ENCODE data around the gene CMIP.

Gene CMIP

DNA sequence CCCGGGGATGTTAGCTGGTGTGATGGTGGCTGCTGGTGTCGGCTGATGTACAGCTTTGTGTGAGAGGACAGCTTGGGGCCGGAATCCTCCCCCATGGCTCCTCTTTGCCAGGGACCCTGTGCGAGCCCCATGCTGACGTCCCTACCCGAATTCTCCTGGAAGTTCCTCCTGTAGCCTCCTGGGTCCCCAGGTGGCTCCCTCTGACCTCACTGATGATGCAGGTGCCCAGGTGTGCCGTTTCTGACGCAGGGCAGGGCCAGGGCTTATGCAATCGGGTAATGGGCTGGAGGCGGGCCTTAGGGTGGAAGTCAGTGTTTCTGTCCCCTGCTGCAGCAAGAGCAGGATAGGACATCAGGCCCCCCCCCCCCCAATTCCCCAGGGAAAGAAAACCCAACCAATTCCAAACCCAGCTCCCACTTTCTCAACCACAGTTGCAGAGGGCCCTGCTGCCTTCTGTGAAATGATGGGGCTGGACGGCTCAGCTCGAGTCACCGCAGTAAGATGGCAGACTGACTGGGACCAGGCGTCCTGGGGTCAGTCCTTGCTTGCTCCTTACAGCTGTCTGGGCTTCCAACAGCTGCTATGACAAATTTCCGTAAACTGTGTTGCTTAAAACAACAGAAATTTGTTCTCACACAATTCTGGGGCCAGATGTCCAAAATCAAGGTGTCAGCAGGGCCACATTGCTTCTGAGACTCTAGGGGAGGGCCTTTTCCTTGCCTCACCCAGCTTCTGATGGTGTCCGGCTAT lies 195.5 kb downstream of the CMIP start:
- DNase-seq (ENCODE audit: low spot score): no peak

DNA sequence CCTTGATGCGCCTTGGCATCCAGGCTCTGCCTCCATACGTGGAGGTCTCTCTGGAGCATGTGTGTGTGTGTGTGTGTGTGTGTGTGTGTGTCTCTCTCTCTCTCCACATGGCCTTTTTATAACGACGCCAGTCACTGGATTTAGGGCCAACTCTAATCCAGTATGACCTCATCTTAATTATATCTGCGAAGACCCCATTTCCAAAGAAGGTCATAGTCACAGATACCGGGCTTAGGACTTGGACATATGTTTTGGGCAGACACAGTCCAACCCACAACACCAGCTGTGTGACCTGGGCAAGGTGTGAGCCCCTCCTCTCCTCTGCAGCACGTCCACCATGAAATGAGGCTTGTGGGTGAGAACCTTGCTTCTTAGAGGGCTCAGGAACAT lies 196.1 kb downstream of the CMIP start:
- DNase-seq (ENCODE audit: low spot score): no peak

DNA sequence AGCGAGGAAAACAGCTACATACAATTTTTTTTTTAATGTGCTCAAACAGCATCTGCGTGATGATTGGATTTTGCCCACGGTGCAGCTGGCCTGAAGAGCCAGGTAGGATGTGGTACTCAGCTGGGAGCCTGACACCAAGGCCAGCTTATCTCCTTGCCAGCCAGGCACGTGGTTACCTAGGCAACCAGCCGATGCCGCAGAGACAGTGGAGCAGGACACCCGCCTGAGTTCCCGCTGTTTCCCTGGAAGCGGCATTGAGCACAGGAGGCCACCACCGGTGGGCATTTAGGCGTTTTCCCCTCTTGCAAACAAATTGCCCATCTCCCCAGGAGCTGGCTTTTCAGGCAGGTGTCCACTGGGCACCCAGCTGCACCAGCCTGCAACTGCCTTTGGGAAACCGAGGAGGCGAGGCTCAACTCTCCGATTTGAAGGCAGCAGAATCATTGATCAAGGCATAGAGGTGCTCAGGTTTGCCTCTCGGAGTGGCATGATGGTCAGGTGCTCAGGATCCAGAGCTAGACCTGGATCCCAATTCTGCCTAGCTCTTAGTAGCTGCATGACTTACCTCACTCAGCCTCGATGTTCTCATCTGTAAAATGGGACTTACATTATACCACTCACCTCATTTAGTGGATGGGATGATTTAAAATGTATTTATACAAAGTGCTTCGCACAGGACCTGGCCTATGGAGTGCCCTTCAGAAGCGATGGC lies 196.9 kb downstream of the CMIP start:
- peak; percentile 68 for DNase-seq (ENCODE audit: low spot score)

DNA sequence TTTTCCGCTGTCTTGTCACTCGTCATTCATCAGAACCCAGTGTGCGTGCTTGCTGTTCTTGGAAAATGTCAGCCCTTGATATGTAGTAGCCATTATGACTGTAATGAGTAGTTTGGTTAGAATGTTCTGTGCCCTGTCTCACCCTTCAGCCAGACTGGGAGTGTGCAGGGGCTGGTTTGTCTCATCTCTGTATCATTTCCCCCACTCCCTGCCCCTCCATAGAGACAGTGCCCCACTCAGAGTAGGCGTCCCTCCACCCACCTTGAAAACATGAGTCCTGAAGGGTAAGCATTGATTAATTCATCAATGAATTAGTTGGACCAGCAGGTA lies 197.5 kb downstream of the CMIP start:
- DNase-seq (ENCODE audit: low spot score): no peak

DNA sequence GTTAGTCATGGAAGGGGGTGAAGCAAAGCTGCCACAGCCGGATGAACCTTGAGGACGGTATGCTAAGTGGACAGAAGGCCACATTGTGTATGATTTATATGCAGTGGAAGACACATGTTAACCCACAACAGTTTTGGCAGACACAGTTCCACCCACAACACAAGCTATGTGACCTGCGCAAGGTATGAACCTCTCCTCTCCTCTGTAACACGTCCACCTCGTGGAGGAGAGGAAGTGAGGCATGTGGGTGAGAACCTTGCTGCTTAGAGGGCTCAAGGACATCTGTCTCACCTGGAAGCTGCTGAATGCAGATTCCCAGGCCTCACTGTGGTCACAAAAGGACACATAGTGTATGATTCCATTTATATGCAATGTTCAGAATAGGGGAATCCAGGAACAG lies 198.3 kb downstream of the CMIP start:
- DNase-seq (ENCODE audit: low spot score): no peak

DNA sequence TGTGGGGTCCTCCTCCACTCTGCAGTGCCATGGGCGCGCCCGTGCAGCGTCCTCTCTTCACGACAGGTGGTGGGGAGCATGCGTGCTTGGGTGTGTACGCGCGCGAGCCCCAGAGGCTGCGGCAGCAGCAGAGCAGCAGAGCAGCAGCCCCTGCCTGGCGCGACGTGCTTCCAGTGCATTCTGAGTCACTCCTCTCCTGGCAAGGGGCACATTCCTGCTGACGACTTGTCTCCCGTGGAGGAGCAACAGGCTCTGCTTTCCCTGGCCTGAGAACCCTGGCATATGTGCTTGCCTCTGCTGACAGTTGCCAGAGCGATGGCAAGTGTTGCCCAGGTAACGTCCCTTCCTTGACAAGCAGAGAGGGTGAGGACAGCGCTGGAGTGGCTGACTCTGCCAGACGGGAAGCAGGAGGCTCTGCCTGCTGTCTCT lies 200.7 kb downstream of the CMIP start:
- DNase-seq (ENCODE audit: low spot score): no peak

DNA sequence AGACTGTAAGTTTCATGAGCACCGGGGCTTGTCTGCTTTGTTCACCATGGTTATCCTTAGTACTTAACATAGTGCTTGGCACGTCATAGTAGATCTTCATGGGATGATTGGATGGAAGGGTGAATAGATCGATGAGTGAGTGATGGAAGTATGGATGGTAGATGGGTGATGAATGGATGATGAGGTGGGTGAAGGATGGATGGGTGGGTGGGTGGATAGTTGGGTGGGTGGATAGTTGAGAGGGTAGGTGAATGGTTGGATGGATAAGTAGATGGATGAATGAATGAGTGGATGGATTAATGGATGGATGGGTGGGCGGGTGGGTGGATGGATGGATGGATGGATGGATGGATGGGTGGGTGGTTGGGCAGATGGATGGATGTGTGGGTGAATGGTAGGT lies 201.3 kb downstream of the CMIP start:
- no peak for DNase-seq (ENCODE audit: low spot score)

DNA sequence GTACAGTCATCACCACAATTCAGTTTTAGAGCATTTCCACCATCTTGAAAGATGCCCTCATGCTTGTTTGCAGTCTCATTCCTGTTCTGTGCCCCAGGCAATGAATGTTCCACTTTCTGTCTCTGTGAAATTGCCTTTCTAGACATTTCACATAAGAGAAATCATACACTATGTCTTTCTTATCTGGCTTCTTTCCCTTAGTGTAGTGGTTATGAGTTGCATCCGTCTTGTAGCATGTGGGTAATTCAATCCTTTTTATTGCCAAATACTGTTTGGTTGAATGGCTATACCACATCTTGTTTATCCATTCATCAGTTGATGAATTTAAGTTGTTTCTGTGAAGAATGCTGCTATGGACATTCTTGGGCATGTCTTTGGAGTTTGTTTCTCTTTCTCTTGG lies 202.0 kb downstream of the CMIP start:
- DNase-seq (ENCODE audit: low spot score): no peak

DNA sequence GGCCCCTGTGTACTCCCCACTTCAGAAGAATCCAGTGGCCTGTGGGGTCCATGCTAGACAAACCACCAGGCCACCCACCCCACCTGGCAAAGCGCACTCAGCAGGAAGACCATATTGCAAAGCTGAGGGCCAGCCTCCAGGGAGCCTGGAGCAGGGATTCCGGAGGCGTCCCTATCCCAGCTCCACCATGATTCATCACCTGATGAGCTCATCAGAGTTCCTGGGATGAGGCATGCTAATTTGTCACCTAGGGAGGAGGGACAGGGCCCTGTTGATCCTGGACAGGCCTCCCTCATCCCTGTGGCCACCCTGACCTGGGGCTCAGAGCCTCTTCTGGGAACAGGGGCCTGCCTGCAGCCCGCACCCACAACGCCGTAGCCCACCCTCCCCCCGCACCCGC lies 202.9 kb downstream of the CMIP start:
- no peak for DNase-seq (ENCODE audit: low spot score)

DNA sequence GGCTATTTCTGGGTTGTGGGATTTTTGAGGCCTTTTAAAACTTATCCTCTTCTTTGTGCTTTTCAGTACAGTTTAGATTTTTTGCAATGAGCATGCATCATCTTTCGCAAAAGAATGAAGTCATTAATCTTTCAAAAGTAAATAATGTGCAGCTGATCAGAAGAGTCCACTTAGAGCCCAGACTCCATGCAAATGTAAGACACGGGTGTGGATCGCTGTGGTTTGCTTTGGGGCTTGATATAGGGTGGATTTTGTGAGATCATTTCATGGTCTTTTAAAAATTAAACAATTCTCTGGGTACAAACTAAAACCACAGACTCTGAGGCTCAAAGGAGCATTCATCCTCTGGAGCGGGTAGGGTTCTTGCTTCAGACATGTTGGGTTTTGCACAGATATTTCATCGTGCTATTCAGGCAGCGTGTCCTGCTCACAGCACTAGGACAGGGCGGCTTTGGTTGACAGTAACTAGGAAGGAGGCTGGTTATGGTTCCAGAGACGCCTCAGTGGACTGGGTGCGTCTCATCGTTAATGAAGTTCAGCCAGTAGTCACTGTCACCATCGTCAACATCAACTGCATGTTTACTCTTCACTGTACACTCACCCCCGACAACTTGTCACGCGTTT lies 205.1 kb downstream of the CMIP start:
- DNase-seq (ENCODE audit: low spot score): no peak

DNA sequence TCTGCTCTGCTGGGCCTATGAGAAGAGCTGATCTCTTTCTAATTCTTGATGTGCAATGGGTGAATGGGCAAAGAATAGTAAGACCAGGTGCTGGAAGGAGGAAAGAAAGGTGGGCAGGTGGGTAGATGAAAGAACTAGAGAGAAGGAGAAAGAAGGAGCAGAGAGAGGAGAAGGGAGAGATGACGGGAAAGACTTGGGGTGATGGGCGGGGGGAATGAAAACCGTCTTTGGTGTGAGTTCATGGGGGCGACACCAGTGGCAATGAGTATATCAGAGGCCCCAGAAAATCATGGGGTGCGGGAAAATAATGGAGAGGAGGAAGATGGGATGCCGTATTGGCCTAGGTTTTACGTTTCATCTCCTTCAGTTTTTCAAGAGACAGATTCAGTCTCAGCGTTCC lies 205.7 kb downstream of the CMIP start:
- DNase-seq (ENCODE audit: low spot score): no peak

DNA sequence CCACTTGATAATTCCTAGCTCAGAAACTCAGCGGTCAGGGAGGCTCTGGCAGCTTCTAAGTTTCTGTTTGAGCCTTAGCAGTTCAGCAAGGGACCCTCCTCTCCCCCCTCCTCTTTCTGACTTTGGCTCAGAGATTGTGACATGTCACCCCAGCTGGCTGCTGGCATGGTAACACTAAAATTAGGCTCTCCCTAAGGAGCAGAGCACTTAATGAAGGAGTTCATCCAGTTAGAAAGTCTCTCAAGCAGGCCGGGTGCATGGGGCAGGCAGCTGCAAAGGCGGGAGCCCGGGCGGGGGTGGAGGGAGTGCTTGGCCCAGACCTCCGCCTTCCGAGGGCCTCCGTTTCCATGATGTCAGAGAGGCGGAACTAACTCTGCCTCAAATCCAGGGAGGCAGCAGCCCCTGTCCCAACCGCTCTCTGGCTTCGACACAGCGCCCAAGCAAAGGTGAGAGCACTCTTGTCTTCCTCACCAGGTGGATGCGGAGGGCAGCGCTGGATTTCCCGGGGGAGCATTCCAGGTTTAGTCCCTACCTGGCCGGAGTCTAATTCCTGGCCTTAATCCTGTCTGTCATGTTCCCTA lies 206.5 kb downstream of the CMIP start:
- DNase-seq (ENCODE audit: low spot score): peak; percentile 84

DNA sequence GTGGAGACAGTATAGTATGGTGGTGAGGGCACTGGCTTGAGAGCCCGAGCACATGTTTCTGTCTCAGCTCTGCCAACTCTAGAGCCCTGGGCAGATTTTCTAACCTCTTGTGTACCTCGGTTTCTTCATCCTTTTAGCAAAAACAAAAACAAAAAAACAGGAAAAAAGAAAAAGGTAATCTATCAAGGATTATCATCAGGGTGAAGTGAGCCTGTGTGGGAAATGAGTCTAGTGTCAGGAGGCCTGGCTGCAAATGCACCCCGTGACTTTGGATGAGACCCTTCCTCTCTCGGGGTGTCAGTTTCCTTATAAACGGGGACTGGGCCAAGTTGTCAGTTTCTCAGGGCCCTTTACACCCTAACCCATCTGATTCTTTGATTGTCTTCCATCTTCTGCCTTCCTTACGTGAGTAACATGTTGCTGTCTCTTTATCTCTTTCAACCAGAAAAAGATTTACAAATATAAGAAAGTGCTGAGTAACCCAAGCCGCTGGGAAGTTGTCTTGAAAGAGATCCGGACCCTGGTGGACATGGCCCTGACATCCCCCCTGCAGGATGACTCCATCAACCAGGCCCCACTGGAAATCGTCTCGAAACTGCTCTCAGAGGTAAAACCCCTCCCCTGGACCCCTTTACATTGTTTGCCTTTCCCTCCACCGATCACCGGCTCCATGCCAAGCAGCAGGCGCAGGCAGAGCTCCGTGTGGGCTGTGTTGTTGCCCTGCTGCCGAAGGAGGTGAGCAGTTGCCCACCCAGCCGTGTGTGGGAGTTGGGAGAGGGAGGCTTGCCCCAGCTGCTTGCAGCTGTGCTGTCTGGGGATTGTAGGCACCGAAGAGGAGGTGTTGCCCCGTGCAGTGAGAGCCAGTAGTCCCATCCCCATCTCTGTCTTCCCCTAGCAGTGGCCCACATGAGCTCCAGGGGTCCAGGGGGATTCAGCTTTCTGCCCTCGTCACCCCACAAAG lies 207.4 kb downstream of the CMIP start:
- no peak for DNase-seq (ENCODE audit: low spot score)

DNA sequence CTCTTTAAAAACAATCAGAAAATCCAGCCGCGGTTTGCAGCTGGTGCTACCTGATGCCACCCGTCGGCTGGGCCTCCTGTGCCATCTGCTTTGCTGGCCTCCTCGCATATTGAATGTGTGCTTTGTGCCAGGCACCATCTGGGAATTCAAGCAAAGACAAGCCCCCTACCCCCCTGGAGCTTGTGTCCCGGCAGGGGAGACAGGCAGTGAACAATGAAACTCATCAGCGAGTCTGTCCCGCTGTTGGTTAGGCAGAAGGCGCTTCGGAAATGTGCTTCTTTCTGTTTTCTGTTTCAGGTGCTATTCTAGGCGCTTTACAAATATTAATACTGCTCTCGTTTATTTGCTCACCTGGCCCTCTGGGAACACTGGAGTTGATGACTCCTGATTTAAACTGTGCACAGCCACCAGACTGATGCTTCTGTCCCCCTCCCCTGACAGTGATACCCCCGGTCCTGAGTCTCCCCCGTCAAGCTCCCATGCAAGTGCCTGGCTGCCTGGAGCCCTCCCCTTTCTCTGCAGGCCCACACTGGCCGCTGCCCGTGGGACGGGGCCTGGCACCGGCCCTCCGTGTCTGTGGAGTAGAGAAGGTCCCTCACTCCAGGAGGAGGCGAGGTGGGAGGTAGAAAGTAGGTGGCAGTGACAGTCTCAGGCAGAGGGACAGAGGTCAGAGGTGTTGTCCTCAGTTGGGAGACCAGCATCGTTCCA lies 208.3 kb downstream of the CMIP start:
- no peak for DNase-seq (ENCODE audit: low spot score)

DNA sequence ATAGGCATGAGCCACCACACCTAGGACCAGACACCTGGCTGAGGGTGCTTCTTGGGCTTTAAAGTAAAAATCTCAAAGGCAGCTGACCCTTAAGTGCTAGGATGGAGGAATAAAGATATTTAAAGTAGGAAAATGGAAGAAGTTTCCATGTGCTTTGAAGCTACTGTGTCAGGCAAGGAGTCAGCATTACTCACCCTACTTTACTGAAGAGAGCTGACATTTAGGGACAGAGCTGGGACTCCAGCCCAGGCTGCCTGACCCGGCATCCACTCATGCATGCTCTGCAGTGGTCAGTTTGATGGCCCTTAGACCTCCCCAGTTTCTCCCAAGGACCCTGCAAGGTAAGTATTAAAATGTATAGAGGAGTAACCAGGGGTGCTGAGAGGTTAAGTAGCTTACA lies 209.7 kb downstream of the CMIP start:
- no peak for DNase-seq (ENCODE audit: low spot score)

DNA sequence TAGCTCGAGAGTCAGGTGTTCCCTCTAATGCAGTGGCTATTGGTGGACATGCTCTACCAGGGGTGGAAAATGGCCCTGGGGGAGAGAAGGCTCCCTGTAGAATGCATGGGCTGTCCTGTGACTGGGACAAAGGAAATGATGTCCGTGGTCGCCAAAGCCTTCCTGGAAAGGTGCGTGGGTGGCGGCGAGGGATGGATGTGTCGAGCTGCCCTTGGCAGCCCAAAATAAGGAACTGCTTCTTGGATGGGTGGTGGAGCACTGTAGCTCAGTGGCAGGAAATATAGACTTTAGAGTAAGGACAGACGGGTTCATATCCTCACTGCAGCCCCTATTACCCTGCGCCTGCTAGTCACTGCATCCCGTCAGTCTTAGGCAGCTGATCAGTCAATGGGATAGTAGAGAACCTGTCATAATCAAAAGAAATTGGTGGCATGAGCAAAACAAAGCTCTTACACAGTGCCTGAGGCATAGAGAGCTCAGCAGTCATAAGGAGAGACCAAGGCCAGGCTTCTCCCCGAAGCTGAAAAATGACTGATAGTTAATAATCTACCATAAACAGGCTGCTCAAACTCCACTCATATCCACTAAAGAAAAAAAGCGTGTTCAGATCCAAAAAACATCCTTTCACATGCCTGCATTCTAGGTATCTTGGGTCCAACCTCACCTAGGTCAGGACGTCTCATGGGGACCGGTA lies 211.0 kb downstream of the CMIP start:
- DNase-seq (ENCODE audit: low spot score): no peak

DNA sequence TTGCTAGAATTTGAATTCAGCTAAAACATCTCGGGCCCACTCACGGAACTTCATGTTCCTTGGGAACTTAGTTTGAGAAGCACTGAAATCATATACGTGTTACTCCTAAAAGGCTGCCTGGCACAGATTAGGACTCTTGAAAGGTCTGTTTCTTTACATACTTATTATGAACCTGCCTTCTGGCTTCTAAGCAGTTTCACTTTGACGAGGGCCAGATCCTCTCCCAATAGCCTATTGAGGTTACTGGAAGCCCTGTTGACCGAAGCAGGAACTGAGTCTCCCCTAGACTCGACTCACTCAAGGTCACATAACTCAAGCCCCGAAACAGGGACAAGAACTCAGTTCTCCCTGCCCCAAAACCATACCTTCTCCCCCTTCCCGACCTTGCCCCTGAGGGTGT lies 212.6 kb downstream of the CMIP start:
- DNase-seq (ENCODE audit: low spot score): no peak

DNA sequence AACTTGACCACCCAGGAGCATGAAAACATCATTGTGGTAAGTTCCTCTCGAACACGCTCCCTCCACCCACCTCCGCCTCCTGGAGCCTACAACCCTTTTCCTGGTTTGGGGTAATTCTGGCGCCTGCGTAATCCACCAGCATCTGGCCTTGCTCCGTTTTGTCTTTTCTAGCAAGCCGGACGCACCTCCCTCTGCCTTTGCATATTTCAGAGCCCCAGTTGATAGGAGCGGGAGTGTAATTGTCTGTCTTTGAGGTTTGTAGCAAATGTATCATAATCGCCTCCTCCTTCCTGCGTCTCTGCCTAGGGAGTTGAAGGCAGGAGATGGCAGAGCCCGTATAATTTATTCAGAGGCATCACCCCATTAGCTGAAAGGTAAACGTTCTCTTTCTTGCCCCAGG lies 213.2 kb downstream of the CMIP start:
- DNase-seq (ENCODE audit: low spot score): no peak

DNA sequence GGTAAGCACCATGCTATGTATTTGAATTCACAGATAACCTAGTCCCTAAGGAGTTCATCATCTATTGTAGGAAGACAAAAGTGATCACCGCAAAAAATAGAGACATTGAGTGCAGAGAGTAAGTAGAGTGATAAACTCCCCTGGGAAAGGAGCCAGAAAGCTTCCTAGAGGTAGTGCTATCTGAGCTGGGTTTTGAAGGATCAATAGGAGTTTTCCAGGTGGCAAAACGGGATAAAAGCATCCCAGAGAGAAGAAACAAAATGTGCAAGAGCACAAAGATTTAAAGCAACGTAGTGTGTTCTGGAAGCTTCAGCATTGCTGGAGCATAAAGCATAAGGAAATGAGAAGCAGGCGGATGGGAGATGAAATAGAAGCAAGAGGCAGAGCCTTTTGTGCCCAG lies 213.8 kb downstream of the CMIP start:
- DNase-seq (ENCODE audit: low spot score): no peak

DNA sequence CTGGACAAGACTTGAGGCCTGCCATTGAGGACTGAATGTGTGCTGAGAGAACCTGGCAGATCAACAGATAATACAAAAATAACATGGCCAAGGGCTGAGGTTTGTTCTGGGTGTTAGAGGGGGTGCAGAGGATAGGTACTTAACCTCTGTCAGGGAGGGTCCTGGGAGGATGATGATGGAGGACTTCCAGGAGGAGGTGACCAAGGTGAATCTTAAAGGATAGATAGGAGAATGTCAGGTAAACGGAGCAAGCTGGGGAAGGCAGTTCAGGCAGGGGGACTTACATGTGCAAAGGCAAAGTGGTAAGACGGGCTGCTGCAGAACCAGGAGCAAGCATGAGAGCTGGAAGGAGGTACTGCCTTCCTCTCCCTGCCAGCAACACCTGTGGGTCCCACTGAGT lies 214.6 kb downstream of the CMIP start:
- no peak for DNase-seq (ENCODE audit: low spot score)

DNA sequence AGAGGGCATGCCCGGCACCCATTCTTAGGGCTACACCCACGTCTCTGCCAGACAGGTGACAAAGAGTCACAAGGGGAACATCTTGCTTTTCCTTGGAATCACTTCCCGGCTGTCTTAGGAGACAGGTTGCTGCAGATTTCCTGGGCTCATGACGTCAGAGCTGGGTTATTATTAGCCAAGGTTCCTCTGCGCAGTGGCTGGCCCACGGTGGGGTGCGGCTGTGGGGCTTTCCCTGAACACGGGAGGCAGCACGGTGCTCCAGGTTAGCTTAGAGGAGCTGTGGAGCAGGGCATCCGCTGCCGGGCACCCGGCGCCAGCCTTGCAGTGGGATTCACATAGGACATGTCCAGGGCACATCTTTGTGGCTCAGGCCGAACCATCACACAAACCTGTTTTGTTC lies 216.5 kb downstream of the CMIP start:
- DNase-seq (ENCODE audit: low spot score): no peak
